GM19239 (cell line): Measurements from ENCODE around the gene DNAJA2.
"Not testable (repeated sequence)": the region's sequence is repeated elsewhere in the genome, so short reads cannot be mapped to it uniquely, and the experiment has no call there.

Source experiments
- DNase-seq: peaks from one replicate; pipeline ENCODE4 v3.0.0; 2011; ENCODE audit warnings: low spot score; ENCODE audit not compliant: insufficient read length
- FAIRE-seq: peaks from 2 replicates; lab custom pipeline; 2011; peaks lifted over from hg19 to GRCh38; lab: Jason Lieb, UNC

Gene DNAJA2

GRCh38 chr16:46976550-46976949 is 3.1 kb upstream of the DNAJA2 start:
- DNase-seq = no peak
- peak; percentile 39 for FAIRE-seq

DNA sequence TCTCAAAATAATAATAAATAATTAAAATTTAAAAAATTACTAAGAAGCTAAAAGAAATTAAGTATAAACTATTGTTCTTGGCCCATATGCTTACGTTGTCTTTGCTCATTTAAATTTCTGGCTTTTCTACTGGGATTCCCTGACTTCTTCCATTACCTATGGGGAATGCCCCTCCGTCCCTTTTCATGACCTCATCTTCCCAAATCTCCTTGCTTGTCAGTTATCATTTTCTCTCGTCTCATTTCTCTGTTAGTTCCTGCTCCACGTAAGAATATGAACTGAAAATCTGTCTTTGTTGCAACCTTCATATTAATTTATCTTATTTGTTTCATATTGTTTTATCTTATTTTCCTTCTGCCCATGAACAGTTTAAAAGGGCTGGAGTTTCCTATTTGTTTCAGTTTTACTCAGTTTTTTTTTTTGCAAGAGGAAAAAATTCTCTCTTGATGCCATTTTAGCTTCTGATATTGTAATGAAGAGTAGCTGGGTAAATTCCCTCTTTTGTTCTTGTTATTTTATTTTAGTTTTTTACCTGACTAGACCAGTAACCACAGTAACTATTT is 2.5 kb upstream of the DNAJA2 start:
- DNase-seq (no peak), FAIRE-seq (no peak)

DNA sequence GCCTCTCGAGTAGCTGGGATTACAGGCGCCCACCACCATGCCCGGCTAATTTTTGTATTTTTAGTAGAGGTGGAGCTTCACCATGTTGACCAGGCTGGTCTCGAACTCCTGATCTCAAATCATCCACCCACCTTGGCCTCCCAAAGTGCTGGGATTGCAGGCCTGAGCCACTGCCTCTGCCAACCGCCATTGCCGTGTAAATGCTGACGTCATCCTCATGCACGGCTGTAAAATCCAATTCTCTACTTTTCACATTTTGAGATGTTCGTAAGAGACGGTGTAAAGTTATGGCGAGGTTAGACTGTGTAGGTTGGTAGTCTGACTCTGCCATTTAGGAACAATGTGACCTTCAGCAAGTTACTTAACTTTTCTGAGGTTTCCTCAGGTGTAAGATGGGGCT is 1.7 kb upstream of the DNAJA2 start:
- FAIRE-seq = no peak
- DNase-seq = no peak

DNA sequence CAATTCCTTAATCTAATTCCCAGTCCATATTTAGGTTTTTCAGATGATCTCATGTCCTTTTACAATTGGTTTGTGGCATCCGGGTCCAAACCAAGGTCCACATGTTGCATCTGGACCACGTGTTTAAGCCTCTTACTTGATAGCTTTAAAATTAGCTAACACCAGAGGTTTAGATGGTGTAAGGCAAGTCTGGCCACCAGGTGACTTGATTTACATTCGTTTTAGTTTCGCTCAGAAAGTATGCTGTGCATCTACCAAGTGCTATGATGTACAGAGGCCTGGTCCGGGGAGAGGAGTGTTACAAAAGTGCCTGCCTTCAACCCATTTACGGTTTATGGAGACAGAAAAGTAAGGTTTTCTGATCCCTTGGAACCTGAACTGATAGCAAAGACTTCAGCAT is 878 bp upstream of the DNAJA2 start:
- DNase-seq (peak; percentile 18), FAIRE-seq (peak; percentile 89)

DNA sequence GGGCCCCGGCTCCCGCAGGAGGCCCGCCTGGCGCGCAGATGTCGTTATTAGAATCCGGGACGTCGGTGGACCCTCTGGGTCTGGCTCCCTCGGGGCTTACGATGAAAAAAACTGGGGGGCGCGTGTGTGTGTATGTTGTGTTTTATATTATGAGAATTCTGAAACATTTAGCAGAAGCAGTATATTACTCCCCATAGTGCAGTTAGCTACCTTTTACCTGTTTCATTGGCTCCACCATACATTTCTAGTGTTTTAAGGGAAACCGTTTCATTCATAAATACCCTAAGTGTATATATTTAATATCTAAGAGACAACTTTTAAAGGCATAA is 486 bp upstream of the DNAJA2 start:
- no peak for FAIRE-seq
- no peak for DNase-seq

DNA sequence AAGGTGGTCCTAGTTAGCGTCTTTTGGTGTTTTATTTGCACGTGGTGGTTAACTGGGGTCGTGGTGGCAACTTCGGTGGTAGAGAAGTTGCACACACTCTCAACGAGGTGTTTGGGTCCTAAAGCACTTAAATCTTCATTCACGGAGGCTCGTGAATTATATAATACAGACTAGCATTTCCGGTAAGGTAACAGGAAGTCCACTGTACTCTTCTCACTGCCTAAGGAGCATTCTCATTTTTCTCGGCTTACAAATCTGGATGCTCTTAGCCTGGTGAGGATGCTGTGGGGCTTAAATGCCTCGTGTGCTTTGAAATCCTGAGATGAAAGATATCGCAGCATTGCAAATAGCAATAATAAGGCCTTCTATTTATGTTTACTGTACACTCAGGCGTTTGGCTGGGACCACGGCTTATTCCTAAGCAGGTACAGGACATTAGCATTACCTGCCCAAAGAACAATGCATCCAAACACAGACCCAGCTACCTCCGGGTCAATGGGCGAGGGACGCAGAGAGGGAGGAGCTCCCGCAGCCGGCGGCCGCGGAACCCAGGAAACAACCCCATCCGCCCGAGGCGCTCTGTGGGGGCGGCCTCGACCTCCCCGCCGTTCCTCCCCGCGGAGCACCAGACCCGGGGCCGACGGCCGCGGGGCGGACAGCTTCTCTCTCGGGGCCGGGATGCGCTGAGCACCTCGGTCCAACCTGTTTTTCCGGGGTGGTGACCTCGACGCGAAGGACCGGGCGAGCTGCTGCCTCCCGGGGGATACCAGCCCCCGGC is 856 bp downstream of the DNAJA2 start:
- DNase-seq (peak; percentile 44), FAIRE-seq (peak; percentile 84)

GRCh38 chr16:46971271-46971670 is 2.2 kb downstream of the DNAJA2 start:
- DNase-seq (no peak), FAIRE-seq (no peak)

DNA sequence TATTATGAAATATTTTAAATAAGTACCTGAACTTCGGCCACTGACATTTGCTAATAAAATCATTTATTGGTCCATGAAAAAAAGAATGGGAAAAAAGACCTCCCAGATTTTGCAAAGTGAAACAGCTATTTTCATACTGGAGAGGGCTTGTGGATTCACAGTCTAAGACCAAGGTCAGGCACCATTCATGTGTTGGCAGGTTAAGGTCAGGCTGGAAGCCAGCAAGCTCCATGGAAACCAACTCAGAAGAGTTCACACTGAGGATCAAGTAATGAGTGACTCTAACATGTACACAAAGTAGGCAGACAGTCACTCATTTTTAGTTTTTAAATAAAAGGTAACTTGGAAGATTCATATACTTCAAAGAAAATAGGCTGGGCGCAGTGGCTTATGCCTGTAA is 3.4 kb downstream of the DNAJA2 start:
- DNase-seq (no peak), FAIRE-seq (no peak)

GRCh38 chr16:46968063-46968435 is 5.4 kb downstream of the DNAJA2 start:
- FAIRE-seq (no peak), DNase-seq (no peak)

- DNase-seq (no peak), FAIRE-seq (peak; percentile 68)
Measured at GRCh38 chr16:46962629-46963028, 10.8 kb downstream of the DNAJA2 start.

- no peak for DNase-seq
Measured at GRCh38 chr16:46961373-46962353, 11.8 kb downstream of the DNAJA2 start.

DNA sequence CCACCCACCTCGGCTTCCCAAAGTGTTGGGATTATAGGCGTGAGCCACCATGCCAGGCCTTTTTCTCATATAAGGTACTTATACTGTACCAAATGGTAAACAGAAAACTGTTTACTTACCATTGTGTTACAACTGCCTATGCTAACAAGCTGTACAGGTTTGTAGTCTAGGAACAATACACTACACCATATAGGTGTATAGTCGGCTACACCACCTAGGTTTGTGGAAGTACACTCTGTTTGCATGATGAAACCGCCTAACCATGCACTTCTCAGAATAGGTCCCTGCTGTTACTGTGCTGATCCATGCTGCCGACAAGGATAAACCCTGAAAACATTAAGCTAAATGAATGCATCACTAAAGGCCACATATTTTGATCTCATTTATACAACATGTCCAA is 18.9 kb downstream of the DNAJA2 start:
- no peak for DNase-seq
- no peak for FAIRE-seq

More at GRCh38 chr16:46961373-46962353, 11.8 kb downstream of the DNAJA2 start:
- peak; percentile 39 for FAIRE-seq

DNA sequence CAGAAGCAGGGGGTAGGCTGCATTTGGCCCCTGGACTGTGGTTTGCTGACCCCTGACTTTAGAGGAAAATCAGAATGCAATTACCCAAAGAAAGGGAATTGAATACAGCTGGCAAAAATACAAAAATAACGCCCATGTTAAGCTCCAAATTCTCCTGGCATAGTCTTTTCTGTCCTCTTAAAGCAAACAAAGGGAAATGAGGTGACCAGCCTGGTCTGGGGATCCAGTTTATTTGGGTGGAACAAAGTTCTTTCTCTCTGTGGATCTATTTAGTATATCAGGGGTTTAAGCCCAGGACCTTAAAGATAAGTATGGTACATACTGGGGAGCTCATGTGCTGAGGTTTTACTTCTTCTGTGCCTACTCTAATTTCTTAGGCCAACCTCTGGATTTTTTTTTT is 23.5 kb downstream of the DNAJA2 start:
- DNase-seq (no peak), FAIRE-seq (no peak)

- peak; percentile 23 for FAIRE-seq
- no peak for DNase-seq
Measured at GRCh38 chr16:46949241-46949892, 24.1 kb downstream of the DNAJA2 start.

GRCh38 chr16:46948548-46949166 is 24.8 kb downstream of the DNAJA2 start:
- peak; percentile 56 for FAIRE-seq
- no peak for DNase-seq

GRCh38 chr16:46947900-46948547 is 25.4 kb downstream of the DNAJA2 start:
- peak; percentile 95 for FAIRE-seq

DNA sequence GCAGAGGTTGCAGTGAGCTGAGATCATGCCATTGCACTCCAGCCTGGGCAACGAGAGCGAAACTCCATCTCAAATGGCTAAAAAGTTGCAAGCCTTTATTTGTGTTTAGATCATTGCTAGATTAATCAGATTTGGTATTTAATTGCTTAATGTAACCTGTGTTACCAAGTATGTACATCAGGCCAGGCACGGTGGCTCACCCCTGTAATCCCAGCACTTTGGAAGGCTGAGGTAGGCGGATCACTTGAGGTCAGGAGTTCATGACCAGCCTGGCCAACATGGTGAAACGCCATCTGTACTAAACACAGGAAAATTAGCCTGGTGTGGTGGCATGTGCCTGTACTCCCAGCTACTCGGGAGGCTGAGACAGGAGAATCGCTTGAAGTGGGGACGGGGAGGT is 28.8 kb downstream of the DNAJA2 start:
- not testable (repeated sequence) for DNase-seq, FAIRE-seq

More at GRCh38 chr16:46947900-46948547, 25.4 kb downstream of the DNAJA2 start:
- peak; percentile 34 for DNase-seq

- no peak for FAIRE-seq
- no peak for DNase-seq
Measured at GRCh38 chr16:46937536-46937935, 35.9 kb downstream of the DNAJA2 start.

DNA sequence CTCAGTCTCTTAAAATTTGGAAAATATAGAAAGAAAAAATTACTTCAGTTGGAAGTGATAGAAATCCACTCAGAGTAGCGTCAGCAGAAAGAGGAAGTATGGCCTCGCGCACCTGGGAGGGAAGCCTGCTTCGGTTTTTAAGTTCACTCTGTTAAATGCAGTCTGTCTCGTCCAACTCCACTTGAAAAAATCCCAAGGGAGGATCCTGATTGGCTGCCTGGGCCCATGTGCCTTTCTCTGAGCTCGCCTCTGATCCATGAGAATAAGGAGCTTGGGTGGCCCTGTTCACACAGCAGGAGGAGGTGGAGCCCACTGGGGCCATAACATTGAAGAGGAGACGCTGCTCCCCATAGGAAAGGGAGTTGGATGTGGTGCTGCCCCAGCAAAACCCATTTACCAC is 40.7 kb downstream of the DNAJA2 start:
- FAIRE-seq (peak; percentile 26), DNase-seq (no peak)
